NCI-H510A (cell line): ENCODE measurements around the gene CPA5.

Experiments
- DNase-seq: peaks from one replicate; lab custom pipeline; 2025; lab: John Stamatoyannopoulos, UW

CPA5 gene

DNA sequence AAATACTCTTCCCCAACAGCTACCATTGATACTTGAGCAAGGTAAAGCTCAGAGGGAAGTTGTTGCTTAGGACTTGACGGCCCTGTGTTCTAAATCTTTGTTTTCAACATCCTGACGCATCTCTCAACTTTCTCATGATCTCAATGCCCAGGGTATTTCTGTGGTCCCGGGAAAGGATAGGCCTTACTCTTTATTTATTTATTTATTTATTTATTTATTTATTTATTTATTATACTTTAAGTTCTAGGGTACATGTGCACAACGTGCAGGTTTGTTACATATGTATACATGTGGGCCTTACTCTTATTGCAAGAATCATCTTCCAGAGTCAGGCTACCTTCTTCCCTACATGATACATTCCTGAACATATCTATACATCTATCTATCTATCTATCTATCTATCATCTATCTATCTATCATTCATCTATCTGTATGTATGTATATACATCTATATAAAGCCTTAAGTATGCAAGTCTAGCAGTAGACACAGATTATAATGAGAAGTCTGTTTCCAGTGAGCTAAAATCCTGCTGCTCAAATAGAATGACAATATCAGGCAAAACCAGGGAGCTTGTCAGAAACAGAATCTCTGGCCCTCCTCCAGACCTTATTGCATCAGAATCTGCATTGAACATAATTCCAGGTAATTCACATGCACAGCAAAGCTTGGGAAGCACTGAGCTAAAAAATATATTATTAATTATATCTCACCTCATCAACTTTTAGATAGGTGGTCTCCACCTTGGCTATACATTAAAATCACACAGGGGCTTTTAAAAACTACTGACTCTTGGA, 12.2 kb upstream of the CPA5 start:
- DNase-seq, result no peak

GRCh38 chr7:130333832-130334231, 10.8 kb upstream of the CPA5 start:
- DNase-seq, result no peak

- DNase-seq, result no peak
These were observed 10.3 kb upstream of the CPA5 start for GRCh38 chr7:130334274-130334673.

DNA sequence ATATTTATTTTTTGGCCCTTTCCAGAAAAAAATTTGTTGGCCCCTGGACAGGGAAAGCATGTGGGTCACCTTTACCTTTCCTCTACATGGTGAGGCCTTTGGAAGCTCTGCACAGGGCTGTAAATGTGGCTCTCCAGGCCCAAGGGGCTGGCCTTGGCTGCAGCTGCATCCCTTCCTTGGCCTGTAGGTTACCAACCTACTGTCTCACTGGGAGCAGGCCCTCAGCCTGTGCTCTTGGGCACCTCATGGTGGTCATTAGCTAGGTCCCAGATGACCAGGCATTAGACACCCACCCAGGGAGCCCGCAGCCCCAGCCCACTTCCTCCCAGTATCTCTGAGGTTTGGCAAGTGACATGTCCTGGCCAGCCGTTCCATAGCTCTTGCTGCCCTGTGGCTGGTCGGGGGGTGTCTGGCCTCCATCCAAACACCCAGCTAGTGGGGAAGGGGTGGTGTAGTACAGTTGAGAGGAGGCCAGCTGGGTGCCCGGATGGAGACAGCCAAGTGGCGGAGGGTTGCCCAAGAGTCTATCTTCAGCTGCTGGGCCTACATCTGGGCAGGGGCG, 7.1 kb upstream of the CPA5 start:
- no peak for DNase-seq

GRCh38 chr7:130338233-130338632, 6.4 kb upstream of the CPA5 start:
- DNase-seq, result no peak

- no peak for DNase-seq
These were observed 2.7 kb upstream of the CPA5 start for GRCh38 chr7:130341882-130342281.

DNA sequence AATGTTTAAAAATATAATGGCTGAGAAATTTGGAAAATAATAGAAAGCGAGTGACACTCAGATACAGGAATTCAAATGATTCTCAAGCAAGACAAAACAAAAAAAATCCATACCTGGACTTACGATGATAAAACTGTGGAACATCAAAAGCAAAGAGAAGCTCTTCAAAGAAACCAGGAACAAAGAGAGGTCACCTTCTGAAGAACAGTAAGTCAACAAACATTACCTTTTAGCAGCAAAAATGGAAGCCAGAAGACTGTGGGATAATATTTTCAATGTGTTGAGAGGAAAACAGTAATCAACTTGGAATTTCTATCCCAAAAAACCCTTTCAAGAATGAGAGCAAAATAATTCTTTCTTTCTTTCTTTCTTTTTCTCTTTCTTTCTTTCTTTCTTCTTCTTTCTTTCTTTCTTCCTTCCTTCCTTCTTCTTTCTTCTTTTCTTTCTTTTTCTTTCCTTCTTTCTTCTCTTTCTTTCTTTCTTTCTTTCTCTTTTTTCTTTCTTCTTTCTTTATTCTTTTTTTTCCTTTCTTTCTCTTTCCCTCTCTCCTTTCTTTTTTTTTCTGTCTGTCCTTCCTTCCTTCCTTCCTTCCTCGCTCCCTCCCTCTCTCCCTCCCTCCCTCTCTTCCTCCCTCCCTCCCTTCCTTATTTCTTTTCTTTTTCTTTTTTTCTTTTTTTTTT, 1.8 kb upstream of the CPA5 start:
- no peak for DNase-seq

- DNase-seq, result no peak
These were observed 520 bp downstream of the CPA5 start for GRCh38 chr7:130345136-130345535.

GRCh38 chr7:130345725-130346124, 1.1 kb downstream of the CPA5 start:
- no peak for DNase-seq

DNA sequence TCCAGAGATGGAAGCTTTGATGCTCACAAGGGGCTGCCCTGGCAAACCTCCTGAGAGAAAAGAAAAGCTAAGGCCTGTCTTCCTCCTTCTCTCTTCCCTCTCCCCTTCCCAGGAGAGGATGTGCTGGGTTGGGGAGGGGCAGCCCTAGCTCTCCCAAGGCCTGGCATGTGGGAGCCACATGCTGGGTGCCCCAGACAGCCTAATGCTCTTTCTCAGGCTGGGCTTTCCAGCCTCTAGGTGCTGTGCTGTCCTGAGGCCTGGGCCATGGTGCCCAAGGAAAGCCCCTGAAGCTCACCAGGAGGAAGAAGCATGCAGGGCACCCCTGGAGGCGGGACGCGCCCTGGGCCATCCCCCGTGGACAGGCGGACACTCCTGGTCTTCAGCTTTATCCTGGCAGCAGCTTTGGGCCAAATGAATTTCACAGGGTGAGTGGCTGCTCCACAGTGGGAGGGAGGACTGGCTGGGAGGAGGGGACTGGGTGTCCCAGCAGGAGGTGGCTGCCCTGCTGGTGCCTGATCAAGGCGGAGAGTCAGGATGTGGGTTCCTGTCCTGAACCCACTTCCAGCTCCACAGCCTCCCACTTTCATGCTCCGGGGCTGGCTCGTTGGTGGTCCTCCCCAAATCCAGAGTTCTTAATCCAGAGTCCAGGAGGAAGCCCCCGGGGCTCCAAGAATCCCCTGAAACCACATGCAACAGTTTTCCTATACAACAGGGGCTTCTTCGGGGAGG, 1.7 kb downstream of the CPA5 start:
- DNase-seq, result no peak

DNA sequence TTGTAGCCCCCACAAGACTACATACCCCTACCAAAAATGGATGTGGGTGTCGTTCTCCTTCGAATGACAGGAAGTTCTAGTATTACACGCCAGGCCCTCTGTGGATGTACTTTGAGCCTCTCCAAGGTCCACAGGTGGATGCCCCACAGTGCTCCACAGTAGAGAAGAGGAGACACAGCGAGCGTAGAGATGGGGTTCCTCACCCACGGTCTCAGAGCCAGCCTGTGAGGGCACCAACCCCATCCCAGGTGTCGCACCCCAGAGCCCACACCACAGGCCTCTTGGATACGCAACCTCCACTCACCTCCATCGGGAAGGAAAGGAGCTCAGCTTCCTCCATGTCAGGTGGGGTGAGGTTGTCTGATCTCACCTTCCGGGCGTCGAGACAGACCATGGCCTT, 2.3 kb downstream of the CPA5 start:
- DNase-seq, result no peak

- no peak for DNase-seq
These were observed 5.5 kb downstream of the CPA5 start for GRCh38 chr7:130349911-130350782.

- DNase-seq, result no peak
These were observed 6.6 kb downstream of the CPA5 start for GRCh38 chr7:130350945-130351790.

GRCh38 chr7:130351791-130352090, 7.1 kb downstream of the CPA5 start:
- DNase-seq, result no peak

DNA sequence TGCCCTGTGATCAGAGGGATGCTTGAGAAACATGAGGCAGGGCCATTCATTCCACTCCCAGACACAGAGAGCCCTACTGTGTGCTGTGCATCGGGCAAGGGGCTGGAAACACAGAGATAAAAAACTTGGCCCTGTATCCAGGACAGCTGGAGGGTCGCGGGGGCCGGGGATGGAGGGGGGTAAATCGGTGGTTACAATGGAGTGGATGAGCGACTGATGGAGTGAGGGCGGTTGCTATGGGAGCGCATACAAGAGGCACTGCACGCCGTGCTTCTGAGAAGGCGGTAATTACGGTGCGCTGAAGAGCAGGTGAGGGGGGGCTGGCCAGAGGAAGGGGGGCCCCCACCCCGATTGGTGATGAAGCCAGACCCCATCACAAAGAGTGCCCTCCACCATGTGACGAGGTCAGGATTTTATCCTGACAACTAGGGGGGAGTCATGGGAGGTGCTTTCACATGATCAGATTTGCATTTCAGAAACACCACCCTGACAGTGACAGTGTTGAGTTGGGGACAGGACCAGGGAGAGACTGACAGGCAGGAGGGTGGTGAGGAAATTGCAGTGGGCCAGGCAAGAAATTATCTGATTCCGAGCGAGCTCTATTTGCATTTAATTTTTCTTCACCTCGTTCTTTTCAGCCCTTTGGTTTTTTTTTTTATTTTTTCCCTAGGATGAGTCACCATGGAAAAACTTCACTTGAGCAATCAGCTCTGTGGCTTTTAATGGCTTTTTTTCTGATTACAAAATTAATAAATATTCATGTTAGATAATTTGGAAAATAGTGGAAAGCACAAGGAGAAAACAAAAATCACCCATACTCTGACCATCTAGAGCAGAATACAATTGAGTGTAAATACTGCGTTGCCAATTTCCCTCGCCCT, 7.8 kb downstream of the CPA5 start:
- DNase-seq, result no peak

DNA sequence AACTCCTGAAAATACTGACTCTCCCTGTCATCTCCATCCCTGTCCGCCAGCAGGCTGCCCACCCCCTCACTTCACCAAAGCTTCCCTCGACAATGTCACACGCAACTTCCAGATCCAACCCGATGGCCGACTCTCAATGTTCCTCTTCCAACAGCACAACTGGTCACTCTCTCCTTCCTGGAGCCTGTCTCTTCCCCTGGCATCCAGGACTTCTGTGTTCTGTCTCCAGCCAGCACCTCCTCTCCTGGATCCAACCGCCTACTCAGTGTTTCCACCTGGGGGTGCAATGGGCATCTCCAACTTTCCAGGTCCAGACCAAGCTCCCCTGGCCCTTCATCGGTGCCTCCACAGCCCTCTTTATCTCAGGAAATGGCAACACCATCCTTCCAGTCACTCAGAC, 8.6 kb downstream of the CPA5 start:
- DNase-seq, result no peak

GRCh38 chr7:130356121-130356875, 11.7 kb downstream of the CPA5 start:
- DNase-seq, result no peak

GRCh38 chr7:130356876-130357611, 12.4 kb downstream of the CPA5 start:
- no peak for DNase-seq

DNA sequence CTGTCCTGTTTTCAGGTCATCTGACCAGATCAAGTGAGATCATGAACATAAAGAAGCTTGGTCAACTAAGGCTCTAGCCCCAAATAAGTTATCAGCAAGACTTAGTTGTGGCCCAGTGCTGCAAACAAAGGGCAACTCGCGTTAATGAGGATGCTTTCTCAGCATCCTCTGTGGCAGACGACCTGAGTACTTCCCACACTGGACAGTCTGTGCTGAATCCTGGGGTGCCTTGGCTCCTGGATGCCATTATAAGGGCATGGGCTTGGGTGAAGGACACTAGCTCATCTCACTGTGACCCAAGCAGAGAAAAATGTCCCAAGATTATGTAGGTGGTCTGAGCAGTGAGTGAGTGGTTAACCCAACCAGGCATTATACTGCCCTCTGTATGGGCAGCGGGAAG, 13.9 kb downstream of the CPA5 start:
- DNase-seq, result no peak
